Ishikawa (cell line): ENCODE data around the gene TAGLN.

ENCODE experiments used
- CEBPB ChIP-seq: IDR thresholded peaks from 2 replicates; pipeline ENCODE4 v1.6.1; 2012
- CREB1 ChIP-seq: IDR thresholded peaks from 2 replicates; pipeline ENCODE4 v1.6.1; 2012; ENCODE audit warnings: low read depth
- EGR1 ChIP-seq: IDR thresholded peaks from 2 replicates; pipeline ENCODE4 v1.6.1; 2012
- EP300 ChIP-seq: IDR thresholded peaks from 2 replicates; pipeline ENCODE4 v1.6.1; 2012; ENCODE audit warnings: borderline replicate concordance
- FOXM1 ChIP-seq: IDR thresholded peaks from 2 replicates; pipeline ENCODE4 v1.6.1; 2012; ENCODE audit warnings: low read depth, borderline replicate concordance
- NFIC ChIP-seq: IDR thresholded peaks from 2 replicates; pipeline ENCODE4 v1.6.1; 2012
- RAD21 ChIP-seq: IDR thresholded peaks from 2 replicates; pipeline ENCODE4 v1.6.1; 2012; ENCODE audit warnings: low read depth
- TAF1 ChIP-seq: IDR thresholded peaks from 2 replicates; pipeline ENCODE4 v1.6.1; 2012; ENCODE audit warnings: low read depth, mild to moderate bottlenecking
- TCF12 ChIP-seq: IDR thresholded peaks from 2 replicates; pipeline ENCODE4 v1.6.1; 2012; ENCODE audit warnings: low read depth
- TEAD4 ChIP-seq: IDR thresholded peaks from 2 replicates; pipeline ENCODE4 v1.6.1; 2012
- USF1 ChIP-seq: IDR thresholded peaks from 2 replicates; pipeline ENCODE4 v1.6.1; 2012
- YY1 ChIP-seq: IDR thresholded peaks from 2 replicates; pipeline ENCODE4 v1.6.1; 2012; ENCODE audit warnings: low read depth
- ZBTB7A ChIP-seq: IDR thresholded peaks from 2 replicates; pipeline ENCODE4 v1.6.1; 2012; ENCODE audit warnings: low read depth
- TF ChIP-seq, protein P1 (sequence below): IDR thresholded peaks from 2 replicates; pipeline ENCODE4 v1.6.1; 2012
- TF ChIP-seq, protein P2 (sequence below): IDR thresholded peaks from 2 replicates; pipeline ENCODE4 v1.6.1; 2012; ENCODE audit warnings: low read depth, mild to moderate bottlenecking

TAGLN gene

GRCh38 chr11:117180661-117181585, 18.2 kb upstream of the TAGLN start:
- no peak for TF ChIP-seq EP300
- TF ChIP-seq USF1: peak; percentile 68
- TF ChIP-seq ZBTB7A: no peak
- TF ChIP-seq, protein P1, sequence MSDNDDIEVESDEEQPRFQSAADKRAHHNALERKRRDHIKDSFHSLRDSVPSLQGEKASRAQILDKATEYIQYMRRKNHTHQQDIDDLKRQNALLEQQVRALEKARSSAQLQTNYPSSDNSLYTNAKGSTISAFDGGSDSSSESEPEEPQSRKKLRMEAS: peak; percentile 66
- no peak for TF ChIP-seq YY1
- TF ChIP-seq, protein P2, sequence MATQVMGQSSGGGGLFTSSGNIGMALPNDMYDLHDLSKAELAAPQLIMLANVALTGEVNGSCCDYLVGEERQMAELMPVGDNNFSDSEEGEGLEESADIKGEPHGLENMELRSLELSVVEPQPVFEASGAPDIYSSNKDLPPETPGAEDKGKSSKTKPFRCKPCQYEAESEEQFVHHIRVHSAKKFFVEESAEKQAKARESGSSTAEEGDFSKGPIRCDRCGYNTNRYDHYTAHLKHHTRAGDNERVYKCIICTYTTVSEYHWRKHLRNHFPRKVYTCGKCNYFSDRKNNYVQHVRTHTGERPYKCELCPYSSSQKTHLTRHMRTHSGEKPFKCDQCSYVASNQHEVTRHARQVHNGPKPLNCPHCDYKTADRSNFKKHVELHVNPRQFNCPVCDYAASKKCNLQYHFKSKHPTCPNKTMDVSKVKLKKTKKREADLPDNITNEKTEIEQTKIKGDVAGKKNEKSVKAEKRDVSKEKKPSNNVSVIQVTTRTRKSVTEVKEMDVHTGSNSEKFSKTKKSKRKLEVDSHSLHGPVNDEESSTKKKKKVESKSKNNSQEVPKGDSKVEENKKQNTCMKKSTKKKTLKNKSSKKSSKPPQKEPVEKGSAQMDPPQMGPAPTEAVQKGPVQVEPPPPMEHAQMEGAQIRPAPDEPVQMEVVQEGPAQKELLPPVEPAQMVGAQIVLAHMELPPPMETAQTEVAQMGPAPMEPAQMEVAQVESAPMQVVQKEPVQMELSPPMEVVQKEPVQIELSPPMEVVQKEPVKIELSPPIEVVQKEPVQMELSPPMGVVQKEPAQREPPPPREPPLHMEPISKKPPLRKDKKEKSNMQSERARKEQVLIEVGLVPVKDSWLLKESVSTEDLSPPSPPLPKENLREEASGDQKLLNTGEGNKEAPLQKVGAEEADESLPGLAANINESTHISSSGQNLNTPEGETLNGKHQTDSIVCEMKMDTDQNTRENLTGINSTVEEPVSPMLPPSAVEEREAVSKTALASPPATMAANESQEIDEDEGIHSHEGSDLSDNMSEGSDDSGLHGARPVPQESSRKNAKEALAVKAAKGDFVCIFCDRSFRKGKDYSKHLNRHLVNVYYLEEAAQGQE: no peak
- no peak for TF ChIP-seq EGR1
- TF ChIP-seq RAD21: peak; percentile 64

DNA sequence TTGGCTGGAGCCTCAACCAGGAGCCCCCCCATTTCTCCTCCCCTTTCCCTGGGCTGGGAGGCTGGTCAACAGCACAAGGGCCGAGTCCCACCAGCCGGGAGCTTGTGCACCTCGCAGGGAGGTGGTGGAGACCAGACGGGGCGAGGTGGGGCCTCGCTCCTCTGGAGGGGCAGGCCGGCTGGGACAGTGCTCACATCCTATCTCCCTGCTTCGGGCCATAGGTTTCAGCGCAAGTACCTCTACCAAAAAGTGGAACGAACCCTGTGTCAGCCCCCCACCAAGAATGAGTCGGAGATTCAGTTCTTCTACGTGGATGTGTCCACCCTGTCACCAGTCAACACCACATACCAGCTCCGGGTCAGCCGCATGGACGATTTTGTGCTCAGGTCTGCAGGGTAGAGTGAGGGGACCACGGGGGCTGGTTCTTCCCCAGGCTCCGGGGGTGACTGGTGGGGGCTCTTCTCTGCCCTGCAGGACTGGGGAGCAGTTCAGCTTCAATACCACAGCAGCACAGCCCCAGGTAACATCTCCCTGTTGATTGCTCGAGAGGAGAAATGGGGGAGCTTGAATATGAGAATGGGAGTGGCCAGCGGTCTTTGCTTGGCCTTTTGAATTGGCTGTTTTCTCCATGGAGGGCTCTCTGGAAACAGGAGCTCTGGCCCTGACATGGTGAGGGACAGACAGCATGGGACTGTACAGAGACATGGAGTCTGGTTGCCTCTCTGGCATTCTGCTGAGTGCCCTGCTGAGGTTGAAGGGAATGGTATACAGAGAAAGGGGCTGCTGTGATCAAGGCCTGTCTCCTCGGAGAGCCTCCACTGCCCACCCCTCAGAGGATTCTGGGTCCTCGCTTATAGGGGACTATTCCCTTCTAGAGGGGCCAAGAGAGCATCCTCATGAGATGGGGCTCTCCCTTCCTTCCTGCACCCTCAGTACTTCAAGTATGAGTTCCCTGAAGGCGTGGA, 17.3 kb upstream of the TAGLN start:
- TF ChIP-seq NFIC (no peak), RAD21 (no peak), EGR1 (no peak), FOXM1 (no peak), TEAD4 (no peak), YY1 (no peak), TCF12 (no peak), CEBPB (no peak), EP300 (no peak), USF1 (no peak), CREB1 (no peak), TAF1 (no peak), ZBTB7A (no peak)
- TF ChIP-seq, protein P1: no peak
- TF ChIP-seq, protein P2: no peak

DNA sequence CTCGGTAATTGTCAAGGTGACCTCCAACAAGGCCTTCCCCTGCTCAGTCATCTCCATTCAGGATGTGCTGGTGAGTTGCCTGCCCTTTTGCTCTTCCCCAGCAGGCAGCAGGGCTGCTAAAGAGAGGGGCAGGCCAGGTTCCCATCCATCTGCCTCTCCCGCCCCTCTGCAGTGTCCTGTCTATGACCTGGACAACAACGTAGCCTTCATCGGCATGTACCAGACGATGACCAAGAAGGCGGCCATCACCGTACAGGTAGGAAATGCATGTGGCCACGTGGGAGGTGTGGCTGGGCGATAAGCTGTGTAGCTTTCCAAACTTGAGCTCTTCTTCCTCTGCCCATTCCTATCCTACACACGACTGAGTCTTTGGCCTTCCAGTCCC, 16.6 kb upstream of the TAGLN start:
- TF ChIP-seq USF1: no peak
- no peak for TF ChIP-seq EP300
- no peak for TF ChIP-seq ZBTB7A
- no peak for TF ChIP-seq TEAD4
- TF ChIP-seq, protein P1: no peak
- no peak for TF ChIP-seq TCF12
- no peak for TF ChIP-seq CREB1
- TF ChIP-seq TAF1: no peak
- TF ChIP-seq CEBPB: no peak
- TF ChIP-seq RAD21: no peak
- TF ChIP-seq NFIC: no peak
- no peak for TF ChIP-seq FOXM1
- TF ChIP-seq, protein P2: no peak
- no peak for TF ChIP-seq EGR1
- TF ChIP-seq YY1: no peak
